Heart right ventricle (tissue), 16 donors: Measurements from ENCODE around the gene OMA1. TPM values are rescaled to one million over a fixed set of nuclear protein-coding genes. Genes with fewer than 3 reads are reported as not detected.
A peak's percentile ranks its signal among the peaks of the same experiment; 100 is the strongest.

Source experiments
- ATAC-seq, 8 donors: fragments of 200-7000 bp; cut with Tn5 transposase; one replicate each; pipeline ENCODE4 v1.9.1; 2020; ENCODE audit warnings: mild to moderate bottlenecking in 8 of 8, moderate library complexity in 8 of 8, moderate number of reproducible peaks in 1 of 8
- DNase-seq, 2 donors: peaks; one replicate each; pipeline ENCODE4 v3.0.0-alpha.2; 2020
- H3K27ac ChIP-seq, 10 donors: fragments of 200-600 bp; sonication (generic) in 2 of 10; one replicate each; pipeline versions ENCODE4 v1.5.0 to v1.8.0; 2020 to 2022; ENCODE audit warnings: mild to moderate bottlenecking in 3 of 10
- H3K27me3 ChIP-seq, 7 donors: fragments of 200-600 bp; one replicate each; pipeline ENCODE4 v1.8.0; 2021 to 2022; ENCODE audit warnings: mild to moderate bottlenecking in 2 of 7
- H3K36me3 ChIP-seq, 9 donors: fragments of 200-600 bp; sonication (generic) in 1 of 9; one replicate each; pipeline versions ENCODE4 v1.5.0 to v1.8.0; 2020 to 2022; ENCODE audit warnings: mild to moderate bottlenecking in 2 of 9
- H3K4me1 ChIP-seq, 9 donors: fragments of 200-600 bp; sonication (generic) in 1 of 9; one replicate each; pipeline versions ENCODE4 v1.5.0 to v1.8.0; 2020 to 2022; ENCODE audit warnings: mild to moderate bottlenecking in 4 of 9
- H3K4me3 ChIP-seq, 10 donors: fragments of 200-600 bp; sonication (generic) in 2 of 10; one replicate each; pipeline versions ENCODE4 v1.5.0 to v1.8.0; 2020 to 2022; ENCODE audit warnings: mild to moderate bottlenecking in 7 of 10, moderate library complexity in 2 of 10
- H3K9me3 ChIP-seq, 11 donors: fragments of 200-600 bp in 10 of 11; sonication (generic) in 2 of 11; one replicate each; pipeline versions ENCODE4 v1.5.0 to v1.8.0; 2013 to 2022; ENCODE audit warnings: mild to moderate bottlenecking in 2 of 11, control low read depth in 1 of 11, moderate library complexity in 1 of 11
- WGBS, 2 donors: extraction: QIAGEN DNeasy Blood & Tissue Kit; methylation state at CpG; one replicate each; pipeline ENCODE4 v1.1.7; 2013; ENCODE audit warnings: inconsistent platforms in 1 of 2; 5-methylcytosine and 5-hydroxymethylcytosine counted together
- intact Hi-C, 10 donors: fragments of 100-400 bp; cut with DNase I; formaldehyde crosslinking; loops; one replicate each; pipeline versions ENCODE4 v1.11.1 to v1.14.2; 2022
- polyA plus RNA-seq, 2 donors: library from polyadenylated mRNA; stranded (reverse); fragments of 200-250 nt; gene quantifications; one replicate each; pipeline ENCODE4 v1.2.3, GENCODE V29; 2013
- total RNA-seq, 10 donors: library from RNA; stranded (reverse); fragmentation: NEBNext Ultra II Directional in 3 of 10; extraction: Animal tissue kit (Norgen Biotek cat#: 25700) in 3 of 10; gene quantifications; one replicate each; pipeline versions ENCODE4 v1.2.1 to v1.2.4, GENCODE V29; 2021 to 2023
- TF ChIP-seq, protein P1 (sequence below), 9 donors: fragments of 200-600 bp; sonication (generic) in 2 of 9; IDR thresholded peaks; one replicate each; pipeline versions ENCODE4 v1.5.0 to v1.8.0; 2021 to 2022; ENCODE audit warnings: antibody characterized with exemption in 9 of 9, mild to moderate bottlenecking in 5 of 9, moderate library complexity in 1 of 9
- donor health status: Arrhythmogenic right ventricular cardiomyopathy.
- donor health status: ischemic (EF 13 %, LVEDD 7.1; RV severe dilation, severe dysfunction).
- donor health status: healthy with polysubstance abuse.
- donor health status: DM: no; HTN: yes; CAD: no.
- donor health status: DM: no; HTN: no; CAD: no.
- donor health status: ischemic (EF 25% LVEDD 6.9; RV normal size, moderate dysfunction).
- donor health status: ischemic (EF 25% LVEDD 5.7; RV mildly dilated, moderate dysfunction).
- donor health status: healthy.
- donor health status: DM: yes; HTN: yes; CAD: no.
- donor health status: Ischemic cardiomyopathy.
- donor health status: ischemic (EF 35%, LVEDD 5.7; RV mildly dilated, moderate dysfunction).
- donor health status: nonischemic (EF 11% LVEDD 7.7; RV severe dilation, severe dysfunction).
- donor health status: DM: yes; HTN: yes; CAD: no.
- donor health status: PGD.
- donor health status: ischemic (EF 29% LVEDD 5.4; RV normal size, mild dysfunction).
- donor health status: nonischemic (EF 23%, LVEDD 6.1; RV moderate dilation, normal function).

The OMA1 gene
- total and polyA plus RNA-seq, 12 donors: 8.2 to 50.9 (median 34.1) TPM

DNA sequence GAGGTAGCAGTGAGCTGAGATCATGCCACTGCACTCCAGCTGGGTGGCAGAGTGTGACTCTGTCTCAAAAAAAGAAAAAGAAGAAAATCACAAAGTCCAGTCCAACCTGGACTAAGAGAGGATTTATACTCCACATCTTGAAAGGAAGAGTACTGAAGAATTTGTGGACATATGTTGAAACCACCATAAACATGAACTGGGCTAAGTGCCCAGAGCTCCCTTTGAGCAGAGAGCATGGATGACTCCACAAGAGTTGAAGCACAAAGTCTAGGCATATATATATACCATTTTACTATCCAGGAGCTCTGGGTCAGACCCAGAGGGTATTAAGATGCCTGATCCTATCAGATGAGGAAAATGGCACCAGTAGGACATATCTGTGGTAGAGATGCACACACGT lies 86.6 kb downstream of the OMA1 start:
- Histone ChIP-seq H3K9me3 (peaks cover 0 to 10% (median 0%) of the 10 kb centered on the region in 11 donors), H3K27ac (no peak overlapping the region), H3K27me3 (no peaks in the 10 kb centered on the region), H3K36me3 (no peaks in the 10 kb centered on the region), H3K4me1 (peaks cover 0 to 12% (median 0%) of the 10 kb centered on the region in 9 donors), H3K4me3 (no peak overlapping the region)
- no peak for ATAC-seq
- intact Hi-C loops: no loop called here
- TF ChIP-seq, protein P1, sequence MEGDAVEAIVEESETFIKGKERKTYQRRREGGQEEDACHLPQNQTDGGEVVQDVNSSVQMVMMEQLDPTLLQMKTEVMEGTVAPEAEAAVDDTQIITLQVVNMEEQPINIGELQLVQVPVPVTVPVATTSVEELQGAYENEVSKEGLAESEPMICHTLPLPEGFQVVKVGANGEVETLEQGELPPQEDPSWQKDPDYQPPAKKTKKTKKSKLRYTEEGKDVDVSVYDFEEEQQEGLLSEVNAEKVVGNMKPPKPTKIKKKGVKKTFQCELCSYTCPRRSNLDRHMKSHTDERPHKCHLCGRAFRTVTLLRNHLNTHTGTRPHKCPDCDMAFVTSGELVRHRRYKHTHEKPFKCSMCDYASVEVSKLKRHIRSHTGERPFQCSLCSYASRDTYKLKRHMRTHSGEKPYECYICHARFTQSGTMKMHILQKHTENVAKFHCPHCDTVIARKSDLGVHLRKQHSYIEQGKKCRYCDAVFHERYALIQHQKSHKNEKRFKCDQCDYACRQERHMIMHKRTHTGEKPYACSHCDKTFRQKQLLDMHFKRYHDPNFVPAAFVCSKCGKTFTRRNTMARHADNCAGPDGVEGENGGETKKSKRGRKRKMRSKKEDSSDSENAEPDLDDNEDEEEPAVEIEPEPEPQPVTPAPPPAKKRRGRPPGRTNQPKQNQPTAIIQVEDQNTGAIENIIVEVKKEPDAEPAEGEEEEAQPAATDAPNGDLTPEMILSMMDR (IDR thresholded peaks at IDR 0.05): no peak
- 90 to 95% methylated on average over 1 of the region's 1 CpG for WGBS, 2 donors
- no peak for DNase-seq

DNA sequence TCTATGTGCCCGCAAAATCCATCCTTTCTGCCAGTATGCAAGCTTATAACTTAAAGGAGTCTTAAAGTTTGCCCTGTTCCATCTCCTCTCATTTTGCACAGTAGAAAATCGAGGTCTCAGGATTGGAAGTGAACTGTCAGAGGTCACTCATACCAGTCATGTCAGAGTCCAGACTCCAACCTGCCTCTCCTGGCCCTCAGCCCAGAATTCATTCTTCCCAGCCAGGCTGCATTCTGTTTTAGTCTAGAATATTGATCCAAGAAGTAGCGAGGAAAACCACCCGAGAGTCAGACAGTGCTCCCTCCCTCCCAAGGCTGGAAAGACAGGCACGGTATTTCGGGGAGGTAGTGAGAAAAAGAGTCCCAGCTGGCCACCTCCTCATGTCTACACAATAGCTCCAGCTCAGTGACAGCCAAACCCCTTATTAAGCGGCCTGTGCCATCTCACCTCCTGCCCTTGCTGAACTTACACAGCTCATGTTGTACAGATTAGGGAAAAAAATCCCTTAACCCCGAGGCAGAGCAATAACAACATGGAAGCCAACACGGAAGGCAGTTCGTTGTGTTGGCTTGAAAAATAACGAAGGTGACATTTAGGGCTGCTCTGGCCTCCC lies 89.4 kb downstream of the OMA1 start:
- no peak overlapping the region for H3K4me3 ChIP-seq
- intact Hi-C loops: no loop called here
- no peak overlapping the region for H3K27ac ChIP-seq
- H3K9me3 ChIP-seq: peaks cover 0 to 10% (median 0%) of the 10 kb centered on the region in 11 donors
- DNase-seq: no peak
- no peaks in the 10 kb centered on the region for H3K36me3 ChIP-seq
- peak in 2 of 8 donors; percentile 48 to 69 for ATAC-seq
- TF ChIP-seq, protein P1 (IDR thresholded peaks at IDR 0.05): no peak
- H3K27me3 ChIP-seq: no peaks in the 10 kb centered on the region
- WGBS, 2 donors: 55 to 56% methylated on average over 11 of the region's 11 CpGs
- peaks cover 0 to 12% (median 0%) of the 10 kb centered on the region in 9 donors for H3K4me1 ChIP-seq

DNA sequence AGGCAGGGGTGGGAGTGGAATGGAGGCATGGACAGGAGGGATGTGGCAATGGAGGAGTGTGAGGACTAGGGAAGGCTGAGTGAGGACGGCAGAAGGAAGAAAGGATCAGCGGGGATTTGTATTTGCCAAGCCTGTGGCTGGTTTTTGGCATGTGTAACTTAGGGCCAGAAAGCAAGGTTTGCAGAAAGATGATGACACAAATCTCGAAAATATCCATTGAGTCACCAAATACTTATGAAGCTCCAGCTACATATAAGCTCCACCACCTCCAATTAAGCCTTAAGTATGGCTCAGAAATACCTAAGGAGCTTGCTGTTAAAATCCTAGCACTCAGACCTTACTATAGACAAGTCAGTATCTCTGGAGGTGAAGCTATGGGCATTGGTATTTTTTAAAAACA lies 90.1 kb downstream of the OMA1 start:
- Histone ChIP-seq H3K4me3 (no peak overlapping the region), H3K9me3 (peaks cover 0 to 10% (median 0%) of the 10 kb centered on the region in 11 donors), H3K36me3 (no peaks in the 10 kb centered on the region), H3K4me1 (peaks cover 0 to 12% (median 0%) of the 10 kb centered on the region in 9 donors), H3K27me3 (no peaks in the 10 kb centered on the region), H3K27ac (no peak overlapping the region)
- no peak for ATAC-seq
- DNase-seq: no peak
- intact Hi-C loops: no loop called here
- TF ChIP-seq, protein P1 (IDR thresholded peaks at IDR 0.05): no peak
- WGBS, 2 donors: 81 to 90% methylated on average over 3 of the region's 3 CpGs

DNA sequence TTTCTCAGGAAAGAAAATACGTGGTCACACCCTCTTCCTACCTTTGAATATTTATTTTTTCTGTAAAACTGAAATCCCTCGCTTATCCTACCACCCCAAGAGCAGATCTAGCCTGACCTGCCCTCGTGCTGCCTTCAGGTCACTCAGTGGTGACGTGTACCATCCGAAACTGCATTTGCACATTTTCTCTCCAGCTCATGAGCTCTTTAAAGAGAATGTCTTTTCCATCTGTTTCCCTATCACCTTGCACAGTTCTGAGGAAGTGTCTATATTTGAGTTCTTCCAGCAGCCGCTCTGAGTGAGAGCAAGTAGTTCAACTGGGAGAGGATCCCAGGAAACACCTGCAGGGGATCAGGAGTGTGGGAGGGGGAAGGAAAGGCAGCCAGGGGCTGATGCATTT lies 91.7 kb downstream of the OMA1 start:
- 61 to 64% methylated on average over 6 of the region's 6 CpGs for WGBS, 2 donors
- peak in 4 of 8 donors; percentile 21 to 55 (median 48) for ATAC-seq
- Histone ChIP-seq H3K9me3 (peaks cover 0 to 10% (median 0%) of the 10 kb centered on the region in 11 donors), H3K27ac (no peak overlapping the region), H3K4me1 (peaks cover 0 to 12% (median 0%) of the 10 kb centered on the region in 9 donors), H3K4me3 (no peak overlapping the region), H3K27me3 (no peaks in the 10 kb centered on the region), H3K36me3 (no peaks in the 10 kb centered on the region)
- TF ChIP-seq, protein P1 (IDR thresholded peaks at IDR 0.05): no peak
- no peak for DNase-seq
- intact Hi-C loops: no loop called here
